Upper lobe of left lung (tissue), 6 donors: ENCODE results near the gene CACNB2. TPM values are rescaled to one million over a fixed set of nuclear protein-coding genes. Genes with fewer than 3 reads are reported as not detected.

Experiments
- ATAC-seq, 2 donors: fragments of 200-7000 bp; cut with Tn5 transposase; one replicate each; pipeline ENCODE4 v1.9.1; 2022; ENCODE audit warnings: mild to moderate bottlenecking in 2 of 2, moderate library complexity in 2 of 2; ENCODE audit not compliant: low FRiP score in 2 of 2
- DNase-seq, 2 donors: peaks; one replicate each; pipeline ENCODE4 v3.0.0-alpha.2; 2019 to 2020
- H3K27ac ChIP-seq, 4 donors: fragments of 200-600 bp; sonication (generic); one replicate each; pipeline ENCODE4 v1.5.1; 2016 to 2019
- H3K27me3 ChIP-seq, 4 donors: fragments of 200-600 bp; sonication (generic); one replicate each; pipeline ENCODE4 v1.5.1; 2017 to 2019
- H3K36me3 ChIP-seq, 4 donors: fragments of 200-600 bp; sonication (generic); one replicate each; pipeline ENCODE4 v1.5.1; 2016 to 2019
- H3K4me1 ChIP-seq, 4 donors: fragments of 200-600 bp; sonication (generic); one replicate each; pipeline ENCODE4 v1.5.1; 2018 to 2019
- H3K4me3 ChIP-seq, 4 donors: fragments of 200-600 bp; sonication (generic); one replicate each; pipeline ENCODE4 v1.5.1; 2017 to 2019; ENCODE audit warnings: mild to moderate bottlenecking in 2 of 4, moderate library complexity in 1 of 4
- H3K9me3 ChIP-seq, 4 donors: fragments of 200-600 bp; sonication (generic); one replicate each; pipeline ENCODE4 v1.5.1; 2018 to 2019
- CTCF ChIP-seq, 6 experiments: fragments of 450-650 bp in 4 of 6; fragments of 200-600 bp in 2 of 6; sonication (generic) in 2 of 6; IDR thresholded peaks; one replicate each; pipeline ENCODE4 v1.5.1; 2016 to 2019; ENCODE audit warnings: antibody characterized with exemption in 6 of 6
- EP300 ChIP-seq, 4 donors: sonication (generic); formaldehyde crosslinking; IDR thresholded peaks; one replicate each; pipeline ENCODE4 v1.5.1; 2017; ENCODE audit warnings: antibody characterized with exemption in 4 of 4, control low read depth in 2 of 4
- POLR2A ChIP-seq, 4 donors: fragments of 450-650 bp; IDR thresholded peaks; one replicate each; pipeline ENCODE4 v1.5.1; 2016 to 2017; ENCODE audit warnings: antibody characterized with exemption in 4 of 4, mild to moderate bottlenecking in 2 of 4
- POLR2AphosphoS5 ChIP-seq, 2 donors: sonication (generic); formaldehyde crosslinking; IDR thresholded peaks; one replicate each; pipeline ENCODE4 v1.5.1; 2017; ENCODE audit warnings: antibody characterized with exemption in 2 of 2
- WGBS, 2 donors: methylation state at CpG; one replicate each; pipeline ENCODE4 v1.1.5; 2017 to 2018; 5-methylcytosine and 5-hydroxymethylcytosine counted together
- total RNA-seq, 6 donors: library from RNA; depleted of rRNA in 4 of 6; stranded (reverse); fragments of >200 nt in 4 of 6; gene quantifications; one replicate each; pipeline versions ENCODE4 v1.1.0 to v1.2.1, GENCODE V29; 2016 to 2021
- donor health status: DM: no; HTN: no; CAD: no; lungs with moderate emphysema.
- donor health status: DM: no; HTN: yes; CAD: no; lungs with severe emphysema.

The CACNB2 gene
- total RNA-seq, 6 donors from 2014 or later, result 1.4 to 6.3 (median 2.9) TPM

- H3K27ac ChIP-seq, result no peak overlapping the region
- H3K9me3 ChIP-seq, result peaks cover 0 to 4% (median 2%) of the 10 kb centered on the region in 4 donors
- peaks cover 0 to 10% (median 0%) of the 10 kb centered on the region in 4 donors for H3K36me3 ChIP-seq
- H3K4me3 ChIP-seq, result no peak overlapping the region
- 92 to 95% methylated on average over 8 of the region's 8 CpGs for WGBS, 2 donors
- DNase-seq (no peak), ATAC-seq (no peak)
- TF ChIP-seq EP300 (IDR thresholded peaks at IDR 0.05) (no peak), POLR2A (IDR thresholded peaks at IDR 0.05) (no peak), CTCF (IDR thresholded peaks at IDR 0.05) (no peak), POLR2AphosphoS5 (IDR thresholded peaks at IDR 0.05) (no peak)
- no peaks in the 10 kb centered on the region for H3K27me3 ChIP-seq
- H3K4me1 ChIP-seq, result no peaks in the 10 kb centered on the region
Measured at GRCh38 chr10:18561861-18562551, 421.8 kb downstream of the CACNB2 start.

GRCh38 chr10:18563003-18563726 is 422.9 kb downstream of the CACNB2 start:
- Histone ChIP-seq H3K36me3 (peaks cover 0 to 4% (median 0%) of the 10 kb centered on the region in 4 donors), H3K9me3 (peaks cover 0 to 4% (median 2%) of the 10 kb centered on the region in 4 donors), H3K4me3 (no peak overlapping the region), H3K27me3 (no peaks in the 10 kb centered on the region), H3K27ac (no peak overlapping the region), H3K4me1 (no peaks in the 10 kb centered on the region)
- TF ChIP-seq CTCF (IDR thresholded peaks at IDR 0.05) (no peak), POLR2A (IDR thresholded peaks at IDR 0.05) (no peak), POLR2AphosphoS5 (IDR thresholded peaks at IDR 0.05) (no peak), EP300 (IDR thresholded peaks at IDR 0.05) (no peak)
- 93 to 94% methylated on average over 6 of the region's 6 CpGs for WGBS, 2 donors
- ATAC-seq (no peak), DNase-seq (no peak)

- DNase-seq (no peak), ATAC-seq (no peak)
- WGBS, 2 donors, result 97 to 98% methylated on average over 5 of the region's 5 CpGs
- Histone ChIP-seq H3K9me3 (peaks cover 0 to 4% (median 3%) of the 10 kb centered on the region in 4 donors), H3K27me3 (no peaks in the 10 kb centered on the region), H3K36me3 (no peaks in the 10 kb centered on the region), H3K27ac (no peak overlapping the region), H3K4me3 (no peak overlapping the region), H3K4me1 (no peaks in the 10 kb centered on the region)
- TF ChIP-seq CTCF (IDR thresholded peaks at IDR 0.05) (no peak), POLR2AphosphoS5 (IDR thresholded peaks at IDR 0.05) (no peak), POLR2A (IDR thresholded peaks at IDR 0.05) (no peak), EP300 (IDR thresholded peaks at IDR 0.05) (no peak)
Measured at GRCh38 chr10:18565006-18565405, 424.8 kb downstream of the CACNB2 start.

- H3K9me3 ChIP-seq, result peaks cover 0 to 4% (median 3%) of the 10 kb centered on the region in 4 donors
- no peaks in the 10 kb centered on the region for H3K4me1 ChIP-seq
- ATAC-seq, result no peak
- TF ChIP-seq CTCF (IDR thresholded peaks at IDR 0.05) (no peak), POLR2A (IDR thresholded peaks at IDR 0.05) (no peak), EP300 (IDR thresholded peaks at IDR 0.05) (no peak), POLR2AphosphoS5 (IDR thresholded peaks at IDR 0.05) (no peak)
- H3K36me3 ChIP-seq, result no peaks in the 10 kb centered on the region
- 80 to 88% methylated on average over 4 of the region's 4 CpGs for WGBS, 2 donors
- H3K27ac ChIP-seq, result no peak overlapping the region
- H3K4me3 ChIP-seq, result no peak overlapping the region
- DNase-seq, result no peak
- no peaks in the 10 kb centered on the region for H3K27me3 ChIP-seq
Measured at GRCh38 chr10:18566177-18566576, 426.0 kb downstream of the CACNB2 start.
